Measurements from ENCODE around the gene LIPK.

GRCh38 chr10:88702848-88703597, 3.0 kb upstream of the LIPK start:
- TF ChIP-seq POLR2A (IDR thresholded peaks at IDR 0.05) (no peak), CTCF (IDR thresholded peaks at IDR 0.05) (no peak)
